ENCODE data around the gene CDAN1. TPM values are rescaled to one million over a fixed set of nuclear protein-coding genes. Genes with fewer than 3 reads are reported as not detected.

The CDAN1 gene
- total RNA-seq, 1 donor from 2014 or later, result 36.4 TPM

- H3K27ac Mint-ChIP-seq, result no peak overlapping the region
- H3K27me3 Mint-ChIP-seq, result no peaks in the 10 kb centered on the region
- H3K36me3 Mint-ChIP-seq (ENCODE audit: insufficient read depth), result peaks cover 9% of the 10 kb centered on the region
- no peak overlapping the region for H3K4me3 Mint-ChIP-seq (ENCODE audit: low read depth)
- no peak for TF ChIP-seq CTCF (IDR thresholded peaks at IDR 0.05; ENCODE audit: unreplicated experiment)
- peaks cover 6% of the 10 kb centered on the region for H3K4me1 Mint-ChIP-seq (ENCODE audit: low read depth)
- DNase-seq (ENCODE audit: low spot score, unreplicated experiment), result no peak
- no peaks in the 10 kb centered on the region for H3K9me3 Mint-ChIP-seq (ENCODE audit: low read depth)
Measured at GRCh38 chr15:42725331-42725903, 11.5 kb downstream of the CDAN1 start.

- no peaks in the 10 kb centered on the region for H3K27me3 Mint-ChIP-seq
- no peaks in the 10 kb centered on the region for H3K9me3 Mint-ChIP-seq (ENCODE audit: low read depth)
- peaks cover 7% of the 10 kb centered on the region for H3K36me3 Mint-ChIP-seq (ENCODE audit: insufficient read depth)
- no peak for DNase-seq (ENCODE audit: low spot score, unreplicated experiment)
- H3K4me3 Mint-ChIP-seq (ENCODE audit: low read depth), result no peak overlapping the region
- TF ChIP-seq CTCF (IDR thresholded peaks at IDR 0.05; ENCODE audit: unreplicated experiment), result no peak
- peaks cover 6% of the 10 kb centered on the region for H3K4me1 Mint-ChIP-seq (ENCODE audit: low read depth)
- no peak overlapping the region for H3K27ac Mint-ChIP-seq
Measured at GRCh38 chr15:42724276-42724675, 12.7 kb downstream of the CDAN1 start.

DNA sequence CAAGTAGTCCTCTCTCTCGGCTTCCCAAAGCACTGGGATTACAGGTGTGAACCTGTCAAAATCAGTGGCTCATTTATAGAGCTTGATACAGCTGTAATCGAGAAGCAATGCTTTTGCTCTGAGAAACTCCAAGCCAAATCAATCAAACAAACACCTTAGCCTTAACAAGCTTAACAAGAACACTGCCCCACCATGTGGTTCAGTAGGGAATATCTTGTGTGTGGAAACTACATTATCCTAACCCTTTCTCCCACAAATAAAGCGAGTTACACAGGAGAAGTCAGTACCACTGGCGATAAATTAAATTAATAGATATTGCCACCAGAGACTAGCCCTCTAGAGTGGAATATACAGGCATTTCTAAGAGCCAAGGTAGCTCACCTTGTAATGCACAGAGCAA, 13.9 kb downstream of the CDAN1 start:
- Mint-ChIP-seq H3K27ac (no peak overlapping the region), H3K27me3 (no peaks in the 10 kb centered on the region), H3K4me3 (ENCODE audit: low read depth) (no peak overlapping the region), H3K4me1 (ENCODE audit: low read depth) (peaks cover 6% of the 10 kb centered on the region), H3K9me3 (ENCODE audit: low read depth) (no peaks in the 10 kb centered on the region), H3K36me3 (ENCODE audit: insufficient read depth) (peaks cover 5% of the 10 kb centered on the region)
- no peak for DNase-seq (ENCODE audit: low spot score, unreplicated experiment)
- TF ChIP-seq CTCF (IDR thresholded peaks at IDR 0.05; ENCODE audit: unreplicated experiment), result peak; percentile 50

GRCh38 chr15:42721916-42722315, 15.0 kb downstream of the CDAN1 start:
- no peaks in the 10 kb centered on the region for H3K27me3 Mint-ChIP-seq
- no peak overlapping the region for H3K27ac Mint-ChIP-seq
- no peaks in the 10 kb centered on the region for H3K9me3 Mint-ChIP-seq (ENCODE audit: low read depth)
- H3K4me1 Mint-ChIP-seq (ENCODE audit: low read depth), result peaks cover 6% of the 10 kb centered on the region
- H3K36me3 Mint-ChIP-seq (ENCODE audit: insufficient read depth), result peaks cover 4% of the 10 kb centered on the region
- TF ChIP-seq CTCF (IDR thresholded peaks at IDR 0.05; ENCODE audit: unreplicated experiment), result no peak
- H3K4me3 Mint-ChIP-seq (ENCODE audit: low read depth), result no peak overlapping the region
- no peak for DNase-seq (ENCODE audit: low spot score, unreplicated experiment)

GRCh38 chr15:42721016-42721415, 15.9 kb downstream of the CDAN1 start:
- Mint-ChIP-seq H3K9me3 (ENCODE audit: low read depth) (no peaks in the 10 kb centered on the region), H3K27me3 (no peaks in the 10 kb centered on the region), H3K4me3 (ENCODE audit: low read depth) (no peak overlapping the region), H3K4me1 (ENCODE audit: low read depth) (peaks cover 6% of the 10 kb centered on the region), H3K36me3 (ENCODE audit: insufficient read depth) (peaks cover 4% of the 10 kb centered on the region), H3K27ac (no peak overlapping the region)
- no peak for DNase-seq (ENCODE audit: low spot score, unreplicated experiment)
- TF ChIP-seq CTCF (IDR thresholded peaks at IDR 0.05; ENCODE audit: unreplicated experiment), result no peak

Measured in progenitor cell of endocrine pancreas (in vitro differentiated cells).